Measurements from ENCODE around the gene INSM1.
"Not testable (repeated sequence)": the region's sequence is repeated elsewhere in the genome, so short reads cannot be mapped to it uniquely, and the experiment has no call there.

The INSM1 gene

GRCh38 chr20:20367575-20368417, at the start of gene INSM1:
TSS of gene INSM1 (plus strand) at chr20:20368104. CDS start at chr20:20368268, 164 bp downstream.
- in situ Hi-C loops (cut with HindIII; ENCODE audit: low sequenced_read_pairs): no loop called here

GRCh38 chr20:20318365-20319161, 49.3 kb upstream of the INSM1 start:
- in situ Hi-C loops (cut with HindIII; ENCODE audit: low sequenced_read_pairs): no loop called here

- in situ Hi-C loops (cut with HindIII; ENCODE audit: low sequenced_read_pairs): no loop called here
Measured at GRCh38 chr20:20321134-20321533, 46.8 kb upstream of the INSM1 start.

- in situ Hi-C loops (cut with HindIII; ENCODE audit: low sequenced_read_pairs): no loop called here
Measured at GRCh38 chr20:20321917-20322316, 46.0 kb upstream of the INSM1 start.

- in situ Hi-C loops (cut with HindIII; ENCODE audit: low sequenced_read_pairs): no loop called here
Measured at GRCh38 chr20:20322912-20323311, 45.0 kb upstream of the INSM1 start.

- in situ Hi-C loops (cut with HindIII; ENCODE audit: low sequenced_read_pairs): no loop called here
Measured at GRCh38 chr20:20327746-20328145, 40.2 kb upstream of the INSM1 start.

- in situ Hi-C loops (cut with HindIII; ENCODE audit: low sequenced_read_pairs): no loop called here
Measured at GRCh38 chr20:20329564-20329963, 38.3 kb upstream of the INSM1 start.

- in situ Hi-C loops (cut with HindIII; ENCODE audit: low sequenced_read_pairs): no loop called here
Measured at GRCh38 chr20:20331156-20331555, 36.7 kb upstream of the INSM1 start.

- in situ Hi-C loops (cut with HindIII; ENCODE audit: low sequenced_read_pairs): no loop called here
Measured at GRCh38 chr20:20331817-20332216, 36.1 kb upstream of the INSM1 start.

- in situ Hi-C loops (cut with HindIII; ENCODE audit: low sequenced_read_pairs): no loop called here
Measured at GRCh38 chr20:20333866-20334265, 34.0 kb upstream of the INSM1 start.

- in situ Hi-C loops (cut with HindIII; ENCODE audit: low sequenced_read_pairs): no loop called here
Measured at GRCh38 chr20:20334489-20334888, 33.4 kb upstream of the INSM1 start.

- in situ Hi-C loops (cut with HindIII; ENCODE audit: low sequenced_read_pairs): no loop called here
Measured at GRCh38 chr20:20338133-20338730, 29.7 kb upstream of the INSM1 start.

GRCh38 chr20:20340443-20340842, 27.5 kb upstream of the INSM1 start:
- in situ Hi-C loops (cut with HindIII; ENCODE audit: low sequenced_read_pairs): no loop called here

- in situ Hi-C loops (cut with HindIII; ENCODE audit: low sequenced_read_pairs): no loop called here
Measured at GRCh38 chr20:20341371-20341770, 26.5 kb upstream of the INSM1 start.

GRCh38 chr20:20342066-20342465, 25.8 kb upstream of the INSM1 start:
- in situ Hi-C loops (cut with HindIII; ENCODE audit: low sequenced_read_pairs): no loop called here

GRCh38 chr20:20343932-20344331, 24.0 kb upstream of the INSM1 start:
- in situ Hi-C loops (cut with HindIII; ENCODE audit: low sequenced_read_pairs): no loop called here

GRCh38 chr20:20344476-20344875, 23.4 kb upstream of the INSM1 start:
- in situ Hi-C loops (cut with HindIII; ENCODE audit: low sequenced_read_pairs): no loop called here

- in situ Hi-C loops (cut with HindIII; ENCODE audit: low sequenced_read_pairs): no loop called here
Measured at GRCh38 chr20:20353576-20353975, 14.3 kb upstream of the INSM1 start.

GRCh38 chr20:20355503-20355902, 12.4 kb upstream of the INSM1 start:
- in situ Hi-C loops (cut with HindIII; ENCODE audit: low sequenced_read_pairs): not testable (repeated sequence)

- in situ Hi-C loops (cut with HindIII; ENCODE audit: low sequenced_read_pairs): no loop called here
Measured at GRCh38 chr20:20358801-20359200, 9.1 kb upstream of the INSM1 start.

- in situ Hi-C loops (cut with HindIII; ENCODE audit: low sequenced_read_pairs): no loop called here
Measured at GRCh38 chr20:20359628-20360027, 8.3 kb upstream of the INSM1 start.

- in situ Hi-C loops (cut with HindIII; ENCODE audit: low sequenced_read_pairs): no loop called here
Measured at GRCh38 chr20:20360464-20360863, 7.4 kb upstream of the INSM1 start.
